Prostate gland (tissue), 2 donors: Measurements from ENCODE around the gene RPS6KA6. TPM values are rescaled to one million over a fixed set of nuclear protein-coding genes. Genes with fewer than 3 reads are reported as not detected.

Experiments used
- DNase-seq: peaks from one replicate; pipeline ENCODE4 v3.0.0-alpha.2; 2019; ENCODE audit warnings: low spot score
- H3K27ac ChIP-seq, 2 donors: fragments of 200-600 bp; sonication (generic); 2 replicates each; pipeline ENCODE4 v1.5.1; 2017 to 2019
- H3K27me3 ChIP-seq: fragments of 200-600 bp; sonication (generic); replicated peaks from 2 replicates; pipeline ENCODE4 v1.5.1; 2019; ENCODE audit not compliant: insufficient read depth
- H3K36me3 ChIP-seq, 2 donors: fragments of 200-600 bp; sonication (generic); 1 replicate in 1 of 2; 2 replicates in 1 of 2; pipeline versions ENCODE4 v1.5.1 to v1.8.1; 2017 to 2019
- H3K4me1 ChIP-seq: fragments of 200-600 bp; sonication (generic); replicated peaks from 2 replicates; pipeline ENCODE4 v1.5.1; 2019
- H3K4me3 ChIP-seq, 2 donors: fragments of 200-600 bp; sonication (generic); 2 replicates each; pipeline ENCODE4 v1.5.1; 2017 to 2019
- H3K9me3 ChIP-seq: fragments of 200-600 bp; sonication (generic); 2 replicates; pipeline ENCODE4 v1.5.1; 2017
- POLR2A ChIP-seq: fragments of 450-650 bp; IDR thresholded peaks from one replicate; pipeline ENCODE4 v1.6.1; 2016; ENCODE audit warnings: antibody characterized with exemption, mild to moderate bottlenecking
- POLR2AphosphoS5 ChIP-seq: sonication (generic); formaldehyde crosslinking; IDR thresholded peaks from one replicate; pipeline ENCODE4 v1.6.1; 2017; ENCODE audit warnings: antibody characterized with exemption
- WGBS: methylation state at CpG from one replicate; pipeline ENCODE4 v1.1.5; 2018; 5-methylcytosine and 5-hydroxymethylcytosine counted together
- intact Hi-C: fragments of 100-400 bp; cut with DNase I; formaldehyde crosslinking; loops from one replicate; pipeline ENCODE4 v1.14.2; 2022
- total RNA-seq, 2 donors: library from RNA; depleted of rRNA; stranded (reverse); fragments of >200 nt; gene quantifications; one replicate each; pipeline ENCODE4 v1.1.0, GENCODE V29; 2016
- TF ChIP-seq, protein P1 (sequence below), 4 experiments: fragments of 200-600 bp in 2 of 4; fragments of 450-650 bp in 2 of 4; sonication (generic) in 2 of 4; IDR thresholded peaks; 1 replicate in 3 of 4; 2 replicates in 1 of 4; pipeline ENCODE4 v1.5.1; 2016 to 2019; ENCODE audit warnings: antibody characterized with exemption in 4 of 4, mild to moderate bottlenecking in 2 of 4, moderate library complexity in 2 of 4

RPS6KA6 gene
- total RNA-seq, 2 donors from 2014 or later = 5.3 to 8.7 TPM

DNA sequence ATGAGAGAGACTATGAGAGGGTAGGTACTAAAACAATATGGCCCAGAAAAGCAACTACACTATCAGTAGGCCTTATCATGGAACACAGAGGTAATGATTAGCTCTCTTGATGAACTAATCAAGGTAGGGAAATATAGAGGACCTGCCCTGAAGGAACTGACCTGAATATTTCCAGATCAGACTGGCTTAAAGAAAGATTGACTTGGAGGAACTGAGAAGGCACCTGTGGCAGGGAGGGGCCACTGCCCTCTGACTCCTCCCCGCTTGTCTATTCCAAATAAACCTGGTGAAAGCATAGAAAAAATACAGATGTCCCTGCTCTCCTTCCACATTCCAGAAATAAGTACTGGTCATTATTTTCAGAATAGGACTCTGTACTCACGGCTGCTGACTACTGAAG is 5.5 kb downstream of the RPS6KA6 start:
- DNase-seq = no peak

GRCh38 chrX:84175958-84176357 is 12.0 kb downstream of the RPS6KA6 start:
- peak; percentile 50 for TF ChIP-seq POLR2AphosphoS5
- TF ChIP-seq POLR2A = no peak
- no peaks in the 10 kb centered on the region for H3K36me3 ChIP-seq
- H3K27me3 ChIP-seq = no peaks in the 10 kb centered on the region
- H3K4me3 ChIP-seq = no peak overlapping the region
- intact Hi-C loops = no loop called here
- DNase-seq = peak; percentile 4
- H3K27ac ChIP-seq = no peak overlapping the region
- no peaks in the 10 kb centered on the region for H3K4me1 ChIP-seq
- H3K9me3 ChIP-seq = no peaks in the 10 kb centered on the region

More for the DNA sequence above, 5.5 kb downstream of the RPS6KA6 start:
- H3K9me3 ChIP-seq = no peaks in the 10 kb centered on the region
- WGBS = 87% methylated on average over 2 of the region's 2 CpGs
- TF ChIP-seq POLR2A (no peak), POLR2AphosphoS5 (no peak)
- TF ChIP-seq, protein P1, sequence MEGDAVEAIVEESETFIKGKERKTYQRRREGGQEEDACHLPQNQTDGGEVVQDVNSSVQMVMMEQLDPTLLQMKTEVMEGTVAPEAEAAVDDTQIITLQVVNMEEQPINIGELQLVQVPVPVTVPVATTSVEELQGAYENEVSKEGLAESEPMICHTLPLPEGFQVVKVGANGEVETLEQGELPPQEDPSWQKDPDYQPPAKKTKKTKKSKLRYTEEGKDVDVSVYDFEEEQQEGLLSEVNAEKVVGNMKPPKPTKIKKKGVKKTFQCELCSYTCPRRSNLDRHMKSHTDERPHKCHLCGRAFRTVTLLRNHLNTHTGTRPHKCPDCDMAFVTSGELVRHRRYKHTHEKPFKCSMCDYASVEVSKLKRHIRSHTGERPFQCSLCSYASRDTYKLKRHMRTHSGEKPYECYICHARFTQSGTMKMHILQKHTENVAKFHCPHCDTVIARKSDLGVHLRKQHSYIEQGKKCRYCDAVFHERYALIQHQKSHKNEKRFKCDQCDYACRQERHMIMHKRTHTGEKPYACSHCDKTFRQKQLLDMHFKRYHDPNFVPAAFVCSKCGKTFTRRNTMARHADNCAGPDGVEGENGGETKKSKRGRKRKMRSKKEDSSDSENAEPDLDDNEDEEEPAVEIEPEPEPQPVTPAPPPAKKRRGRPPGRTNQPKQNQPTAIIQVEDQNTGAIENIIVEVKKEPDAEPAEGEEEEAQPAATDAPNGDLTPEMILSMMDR (IDR thresholded peaks at IDR 0.05) = no peak
- no peak overlapping the region for H3K4me3 ChIP-seq
- no peak overlapping the region for H3K27ac ChIP-seq
- intact Hi-C loops = no loop called here
- H3K36me3 ChIP-seq = no peaks in the 10 kb centered on the region
- no peaks in the 10 kb centered on the region for H3K4me1 ChIP-seq
- H3K27me3 ChIP-seq = no peaks in the 10 kb centered on the region

- intact Hi-C loops = no loop called here
- DNase-seq = no peak
- 61% methylated on average over 3 of the region's 3 CpGs for WGBS
- TF ChIP-seq, protein P1 (IDR thresholded peaks at IDR 0.05) = no peak
- TF ChIP-seq POLR2A = no peak
- no peak for TF ChIP-seq POLR2AphosphoS5
- Histone ChIP-seq H3K9me3 (no peaks in the 10 kb centered on the region), H3K36me3 (no peaks in the 10 kb centered on the region), H3K27me3 (no peaks in the 10 kb centered on the region), H3K27ac (no peak overlapping the region), H3K4me3 (no peak overlapping the region), H3K4me1 (no peaks in the 10 kb centered on the region)
Measured at GRCh38 chrX:84175274-84175673, 12.7 kb downstream of the RPS6KA6 start.

DNA sequence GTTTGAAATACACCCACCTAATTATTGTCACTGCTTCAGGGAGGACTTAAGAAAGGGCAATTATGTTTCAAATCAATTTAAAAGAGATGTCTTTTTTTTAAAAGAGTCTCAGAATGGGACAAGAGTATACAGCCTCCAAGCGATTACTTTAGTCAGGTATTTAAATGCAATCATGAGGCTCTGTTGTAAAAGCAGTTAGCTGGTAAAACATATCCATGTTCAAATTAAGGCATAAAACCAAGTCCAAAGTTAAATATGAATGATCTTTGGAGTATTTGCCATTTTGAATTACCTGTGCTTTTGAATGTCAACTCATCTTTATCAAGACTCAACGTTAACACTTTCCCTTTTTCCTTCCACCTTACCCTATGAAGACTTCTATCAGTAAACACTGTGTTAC is 13.7 kb downstream of the RPS6KA6 start:
- no peak overlapping the region for H3K4me3 ChIP-seq
- no peak for DNase-seq
- 85% methylated on average over 2 of the region's 2 CpGs for WGBS
- no peak overlapping the region for H3K27ac ChIP-seq
- intact Hi-C loops = no loop called here
- H3K36me3 ChIP-seq = no peaks in the 10 kb centered on the region
- no peaks in the 10 kb centered on the region for H3K9me3 ChIP-seq
- no peaks in the 10 kb centered on the region for H3K4me1 ChIP-seq
- no peaks in the 10 kb centered on the region for H3K27me3 ChIP-seq
- TF ChIP-seq, protein P1 (IDR thresholded peaks at IDR 0.05) = no peak
- TF ChIP-seq POLR2A (no peak), POLR2AphosphoS5 (no peak)

- Histone ChIP-seq H3K36me3 (no peaks in the 10 kb centered on the region), H3K27me3 (no peaks in the 10 kb centered on the region), H3K4me3 (no peak overlapping the region), H3K9me3 (no peaks in the 10 kb centered on the region), H3K27ac (no peak overlapping the region), H3K4me1 (no peaks in the 10 kb centered on the region)
- WGBS = 87% methylated on average over 2 of the region's 2 CpGs
- no peak for TF ChIP-seq POLR2A
- no peak for TF ChIP-seq POLR2AphosphoS5
- TF ChIP-seq, protein P1 (IDR thresholded peaks at IDR 0.05) = no peak
- no peak for DNase-seq
- intact Hi-C loops = no loop called here
Measured at GRCh38 chrX:84170931-84171330, 17.1 kb downstream of the RPS6KA6 start.
